ENCODE measurements around the gene NGLY1. TPM values are rescaled to one million over a fixed set of nuclear protein-coding genes. Genes with fewer than 3 reads are reported as not detected.

NGLY1 gene
- total RNA-seq, 1 experiment from 2014 or later = 27.0 TPM

GRCh38 chr3:25775936-25776335, 7.3 kb downstream of the NGLY1 start:
- H3K56ac ChIP-seq (ENCODE audit: insufficient read length, low read depth, low read length) = no peak overlapping the region
- H2BK5ac ChIP-seq (ENCODE audit: insufficient read length, low read length) = no peak overlapping the region
- Mint-ChIP-seq H3K4me3 (no peak overlapping the region), H3K27ac (no peak overlapping the region), H3K27me3 (ENCODE audit: low read depth) (no peaks in the 10 kb centered on the region), H3K36me3 (ENCODE audit: insufficient read depth in 1 of 3, low read depth in 3 of 3) (peaks cover 57 to 72% (median 66%) of the 10 kb centered on the region in 3 experiments), H3K4me1 (peaks cover 0 to 5% of the 10 kb centered on the region in 2 experiments; a peak in 1 of 4 replicates), H3K9me3 (peaks cover 13 to 19% of the 10 kb centered on the region in 2 experiments; a peak in 4 of 5 replicates)
- H3K79me2 ChIP-seq (ENCODE audit: insufficient read depth, low read length) = no peaks in the 10 kb centered on the region
- no peak overlapping the region for H3K14ac ChIP-seq (ENCODE audit: insufficient read depth, low read length)
- H2AFZ ChIP-seq (ENCODE audit: low read length) = no peak overlapping the region
- no peak overlapping the region for H3K4ac ChIP-seq (ENCODE audit: low read depth, low read length)
- H3K23me2 ChIP-seq (ENCODE audit: insufficient read length, low read depth, low read length, poor library complexity, severe bottlenecking) = no peaks in the 10 kb centered on the region
- H3K18ac ChIP-seq (ENCODE audit: insufficient read length, low read depth, low read length) = no peak overlapping the region
- H3K4me1 ChIP-seq (ENCODE audit: insufficient read depth, low read length) = no peaks in the 10 kb centered on the region
- H3K9ac ChIP-seq (ENCODE audit: extremely low read depth, insufficient read length, low read length) = no peak overlapping the region
- no peak overlapping the region for H2BK12ac ChIP-seq (ENCODE audit: insufficient read length, low read depth, low read length)
- no peak overlapping the region for H2BK20ac ChIP-seq (ENCODE audit: low read depth, low read length, poor library complexity, severe bottlenecking)
- no peaks in the 10 kb centered on the region for H4K20me1 ChIP-seq (ENCODE audit: control insufficient read depth, insufficient read depth, insufficient read length)
- no peak for TF ChIP-seq CTCF (conservative IDR thresholded peaks at IDR 0.05)
- H2AK5ac ChIP-seq (ENCODE audit: insufficient read length, low read length) = no peak overlapping the region
- H2BK15ac ChIP-seq (ENCODE audit: low read depth, low read length) = no peak overlapping the region
- no peaks in the 10 kb centered on the region for H3K27me3 ChIP-seq (ENCODE audit: insufficient read depth, low read length)
- H2BK120ac ChIP-seq (ENCODE audit: low read depth, low read length, poor library complexity, severe bottlenecking) = no peak overlapping the region
- no peak overlapping the region for H3K27ac ChIP-seq (ENCODE audit: insufficient read length, low read depth, low read length)
- WGBS (ENCODE audit: extremely low coverage, insufficient read length, low lambda C conversion rate) = no CpG with 5 or more reads among the region's 2 CpGs
- no peak overlapping the region for H3K4me2 ChIP-seq (ENCODE audit: insufficient read depth, insufficient read length, low read length)
- no peak overlapping the region for H3T11ph ChIP-seq (ENCODE audit: low read length)
- no peak overlapping the region for H4K91ac ChIP-seq (ENCODE audit: insufficient read length, low read depth, low read length)
- no peak overlapping the region for H4K5ac ChIP-seq (ENCODE audit: insufficient read length, low read depth, low read length)
- H3K9me3 ChIP-seq (ENCODE audit: control insufficient read depth, low read depth, low read length) = no peaks in the 10 kb centered on the region
- H3K79me1 ChIP-seq (ENCODE audit: insufficient read depth, low read depth, low read length, poor library complexity, severe bottlenecking) = no peaks in the 10 kb centered on the region
- H4K8ac ChIP-seq (replicated peaks; ENCODE audit: insufficient read length, low read depth, low read length) = no peak overlapping the region
- H3K23ac ChIP-seq (ENCODE audit: insufficient read length, low read depth, low read length) = no peak overlapping the region
- no peak for DNase-seq
